Mesenchymal stem cell (in vitro differentiated cells and primary cell): Measurements from ENCODE around the gene PGS1.

Experiments
- DNase-seq: peaks from one replicate; pipeline ENCODE4 v3.0.0-alpha.2; 2013
- H2AFZ ChIP-seq: one replicate; pipeline ENCODE4 v1.6.1; 2013; ENCODE audit warnings: low read depth, mild to moderate bottlenecking, control low read depth, inconsistent platforms, low read length, moderate library complexity
- H2AK5ac ChIP-seq: 2 replicates; pipeline ENCODE4 v1.6.1; 2013; ENCODE audit warnings: low read length, moderate library complexity, mild to moderate bottlenecking, inconsistent platforms; ENCODE audit not compliant: severe bottlenecking
- H2BK120ac ChIP-seq: one replicate; pipeline ENCODE4 v1.6.1; 2013; ENCODE audit warnings: low read depth, mild to moderate bottlenecking, inconsistent platforms, low read length, moderate library complexity
- H2BK12ac ChIP-seq, 2 experiments: one replicate each; pipeline ENCODE4 v1.6.1; 2013; ENCODE audit warnings: inconsistent platforms in 2 of 2, low read length in 2 of 2, mild to moderate bottlenecking in 2 of 2, moderate library complexity in 2 of 2, control low read depth in 1 of 2
- H2BK15ac ChIP-seq: one replicate; pipeline ENCODE4 v1.6.1; 2013; ENCODE audit warnings: mild to moderate bottlenecking, low read depth, inconsistent platforms; ENCODE audit not compliant: poor library complexity, severe bottlenecking
- H2BK5ac ChIP-seq: 2 replicates; pipeline ENCODE4 v1.6.1; 2013; ENCODE audit warnings: low read depth, mild to moderate bottlenecking, low read length, control low read depth, inconsistent platforms; ENCODE audit not compliant: poor library complexity, severe bottlenecking
- H3K14ac ChIP-seq, 2 experiments: one replicate each; pipeline ENCODE4 v1.6.1; 2013; ENCODE audit warnings: inconsistent platforms in 2 of 2, low read length in 2 of 2, control low read depth in 1 of 2, mild to moderate bottlenecking in 1 of 2, moderate library complexity in 1 of 2
- H3K18ac ChIP-seq, 2 experiments: one replicate each; pipeline ENCODE4 v1.6.1; 2013; ENCODE audit warnings: inconsistent platforms in 2 of 2, low read length in 2 of 2, control low read depth in 1 of 2, low read depth in 1 of 2, mild to moderate bottlenecking in 1 of 2
- H3K23ac ChIP-seq, 2 experiments: one replicate each; pipeline ENCODE4 v1.6.1; 2013; ENCODE audit warnings: inconsistent platforms in 2 of 2, low read length in 2 of 2, mild to moderate bottlenecking in 2 of 2, moderate library complexity in 2 of 2, control low read depth in 1 of 2
- H3K27ac ChIP-seq: 2 replicates; pipeline ENCODE4 v1.5.1; 2013; ENCODE audit warnings: mild to moderate bottlenecking, moderate library complexity, low read length, control low read depth, inconsistent platforms; ENCODE audit not compliant: poor library complexity, severe bottlenecking
- H3K27me3 ChIP-seq, 2 experiments: 2 replicates each; pipeline versions ENCODE4 v1.6.1 to v1.7.0; 2013; ENCODE audit warnings: low read length in 2 of 2, mild to moderate bottlenecking in 2 of 2, moderate library complexity in 2 of 2, control low read depth in 1 of 2, inconsistent platforms in 1 of 2; ENCODE audit not compliant: control insufficient read depth in 1 of 2, insufficient read depth in 1 of 2
- H3K36me3 ChIP-seq, 2 experiments: 2 replicates each; pipeline versions ENCODE4 v1.6.1 to v1.7.0; 2013; ENCODE audit warnings: low read length in 2 of 2, control low read depth in 1 of 2, inconsistent platforms in 1 of 2, low read depth in 1 of 2, mild to moderate bottlenecking in 1 of 2; ENCODE audit not compliant: insufficient read depth in 2 of 2, control insufficient read depth in 1 of 2
- H3K4ac ChIP-seq, 2 experiments: one replicate each; pipeline ENCODE4 v1.6.1; 2013; ENCODE audit warnings: inconsistent platforms in 2 of 2, low read length in 2 of 2, mild to moderate bottlenecking in 2 of 2, moderate library complexity in 2 of 2, control low read depth in 1 of 2, low read depth in 1 of 2
- H3K4me1 ChIP-seq: 2 replicates; pipeline ENCODE4 v1.6.1; 2013; ENCODE audit warnings: low read depth, low read length, control low read depth; ENCODE audit not compliant: control insufficient read depth, insufficient read depth
- H3K4me2 ChIP-seq: 2 replicates; pipeline ENCODE4 v1.6.1; 2013; ENCODE audit warnings: low read length, mild to moderate bottlenecking, inconsistent platforms; ENCODE audit not compliant: poor library complexity, severe bottlenecking
- H3K4me3 ChIP-seq, 2 experiments: 2 replicates each; pipeline versions ENCODE4 v1.5.1 to v1.7.0; 2013; ENCODE audit warnings: low read length in 2 of 2, mild to moderate bottlenecking in 2 of 2, control low read depth in 1 of 2, low read depth in 1 of 2; ENCODE audit not compliant: insufficient read depth in 1 of 2
- H3K79me1 ChIP-seq: replicated peaks from 2 replicates; pipeline ENCODE4 v1.6.1; 2013; ENCODE audit warnings: mild to moderate bottlenecking, control low read depth, low read length, inconsistent platforms; ENCODE audit not compliant: poor library complexity, severe bottlenecking
- H3K9ac ChIP-seq: 2 replicates; pipeline ENCODE4 v1.7.0; 2013; ENCODE audit warnings: mild to moderate bottlenecking, low read length, moderate library complexity
- H3K9me3 ChIP-seq: 2 replicates; pipeline ENCODE4 v1.7.0; 2013; ENCODE audit warnings: mild to moderate bottlenecking, low read length; ENCODE audit not compliant: control insufficient read depth
- H4K8ac ChIP-seq: one replicate; pipeline ENCODE4 v1.6.1; 2013; ENCODE audit warnings: inconsistent platforms, mild to moderate bottlenecking, low read length, moderate library complexity
- H4K91ac ChIP-seq: one replicate; pipeline ENCODE4 v1.6.1; 2013; ENCODE audit warnings: mild to moderate bottlenecking, low read length, inconsistent platforms
- WGBS: methylation state at CpG from one replicate; pipeline ENCODE4 v1.1.7; 2013; ENCODE audit warnings: mixed read lengths; 5-methylcytosine and 5-hydroxymethylcytosine counted together

Gene PGS1

DNA sequence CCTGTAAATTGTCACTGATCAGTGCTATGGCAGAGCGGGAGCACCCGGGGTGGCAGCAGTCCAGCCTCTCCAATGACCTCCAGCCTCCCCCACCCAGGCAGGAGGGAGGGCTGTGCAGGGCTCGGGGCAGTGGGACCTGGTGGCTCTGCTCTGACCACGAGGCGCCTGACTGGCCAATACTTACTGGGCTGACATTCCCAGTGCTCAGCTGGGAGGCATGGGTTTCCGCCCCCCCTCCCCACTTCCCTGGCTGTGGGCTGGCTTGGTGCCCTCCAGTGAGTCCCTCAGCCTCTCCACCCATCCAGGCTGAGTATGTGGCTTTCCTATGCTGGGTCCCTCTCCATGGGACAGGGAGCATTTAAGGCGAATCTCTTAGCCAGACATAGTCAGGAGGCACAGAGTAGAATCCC, 21.3 kb upstream of the PGS1 start:
- WGBS: 38% methylated on average over 7 of the region's 7 CpGs
- H4K8ac ChIP-seq: no peak overlapping the region
- H3K23ac ChIP-seq: no peak overlapping the region
- peak; percentile 84 for DNase-seq
- H3K4me2 ChIP-seq: peak overlapping the region; percentile 76
- H3K36me3 ChIP-seq: peaks cover 32 to 38% of the 10 kb centered on the region in 2 experiments
- H2BK15ac ChIP-seq: no peak overlapping the region
- H3K4me1 ChIP-seq: peaks cover 59% of the 10 kb centered on the region
- no peak overlapping the region for H4K91ac ChIP-seq
- H3K9ac ChIP-seq: peak overlapping the region; percentile 97
- no peak overlapping the region for H2BK5ac ChIP-seq
- H3K79me1 ChIP-seq: no peaks in the 10 kb centered on the region
- H3K27ac ChIP-seq: peak overlapping the region; percentile 18
- H3K18ac ChIP-seq: peak overlapping the region; percentile 45 to 83
- H2AK5ac ChIP-seq: no peak overlapping the region
- H3K27me3 ChIP-seq: no peaks in the 10 kb centered on the region
- H2BK12ac ChIP-seq: peak overlapping the region in 1 of 2 experiments; percentile 39
- no peak overlapping the region for H3K4ac ChIP-seq
- H3K4me3 ChIP-seq: peak overlapping the region; percentile 86 to 98
- peak overlapping the region in 1 of 2 experiments; percentile 85 for H3K14ac ChIP-seq
- H2BK120ac ChIP-seq: no peak overlapping the region
- H2AFZ ChIP-seq: no peak overlapping the region
- H3K9me3 ChIP-seq: no peaks in the 10 kb centered on the region

DNA sequence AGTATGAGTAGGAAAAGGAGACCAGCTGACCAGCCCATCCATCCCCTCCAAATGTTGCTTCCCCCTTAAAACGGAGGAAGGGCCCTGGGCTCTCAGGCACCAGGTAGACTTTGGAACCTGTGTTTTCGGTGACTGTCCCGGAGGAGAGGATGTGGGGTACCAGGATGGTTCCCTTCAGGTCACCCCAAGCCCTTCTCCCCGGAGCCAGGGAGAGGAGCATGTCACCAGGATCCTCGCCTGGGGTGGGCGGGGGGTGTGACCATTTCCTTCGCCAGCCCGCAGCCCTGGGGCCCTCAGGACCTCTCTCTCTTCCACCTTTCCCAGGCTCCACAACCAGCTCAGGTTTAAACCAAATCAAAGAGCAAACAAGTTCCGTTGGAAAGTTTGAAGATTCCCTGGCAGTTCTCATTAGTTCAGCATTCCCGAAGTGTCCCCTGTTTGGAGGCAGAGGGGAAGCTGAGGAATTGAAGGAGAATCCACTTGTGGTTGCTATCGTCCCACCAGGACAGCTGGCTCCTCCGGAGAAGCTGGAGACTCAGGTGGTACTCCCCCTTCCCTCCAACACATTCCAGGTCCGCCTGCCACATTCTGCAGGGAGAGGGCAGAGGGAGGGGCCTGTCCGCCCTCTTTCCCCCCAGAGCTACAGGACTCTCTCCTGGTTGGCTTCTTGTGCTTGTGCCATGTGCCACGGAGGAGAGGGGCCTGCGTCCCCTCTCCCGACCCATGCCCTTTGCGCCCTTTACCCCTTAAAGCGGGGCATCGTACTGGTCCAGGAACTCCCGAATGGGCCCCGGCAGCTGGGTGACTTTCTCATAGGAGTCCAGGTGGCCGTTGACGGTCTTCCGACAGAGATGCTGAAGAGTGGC, 20.5 kb upstream of the PGS1 start:
- no peak overlapping the region for H2BK120ac ChIP-seq
- H2AK5ac ChIP-seq: no peak overlapping the region
- DNase-seq: peak; percentile 44
- no peak overlapping the region for H2AFZ ChIP-seq
- H3K18ac ChIP-seq: peak overlapping the region; percentile 59 to 92
- H3K4me1 ChIP-seq: peaks cover 57% of the 10 kb centered on the region
- peak overlapping the region in 1 of 2 experiments; percentile 23 for H2BK12ac ChIP-seq
- H2BK15ac ChIP-seq: peak overlapping the region; percentile 30
- H4K91ac ChIP-seq: no peak overlapping the region
- H3K9me3 ChIP-seq: no peaks in the 10 kb centered on the region
- H3K27me3 ChIP-seq: no peaks in the 10 kb centered on the region
- H3K14ac ChIP-seq: peak overlapping the region in 1 of 2 experiments; percentile 85
- no peak overlapping the region for H3K23ac ChIP-seq
- H3K4ac ChIP-seq: peak overlapping the region in 1 of 2 experiments; percentile 34
- peak overlapping the region; percentile 76 for H3K4me2 ChIP-seq
- H2BK5ac ChIP-seq: no peak overlapping the region
- H3K4me3 ChIP-seq: peak overlapping the region; percentile 86 to 98
- peak overlapping the region; percentile 50 for H3K27ac ChIP-seq
- WGBS: 57% methylated on average over 25 of the region's 25 CpGs
- peaks cover 32 to 38% of the 10 kb centered on the region in 2 experiments for H3K36me3 ChIP-seq
- H3K9ac ChIP-seq: peak overlapping the region; percentile 97
- no peaks in the 10 kb centered on the region for H3K79me1 ChIP-seq
- H4K8ac ChIP-seq: no peak overlapping the region

- Histone ChIP-seq H4K8ac (peak overlapping the region; percentile 24), H2BK12ac (no peak overlapping the region), H3K9ac (peak overlapping the region; percentile 97), H2BK5ac (no peak overlapping the region), H2BK120ac (peak overlapping the region; percentile 85), H4K91ac (peak overlapping the region; percentile 29), H3K4me3 (peak overlapping the region; percentile 86 to 98), H3K18ac (peak overlapping the region; percentile 83 to 92), H3K4me1 (peaks cover 52% of the 10 kb centered on the region), H3K4me2 (peak overlapping the region; percentile 76), H3K9me3 (no peaks in the 10 kb centered on the region), H3K27me3 (no peaks in the 10 kb centered on the region), H3K79me1 (no peaks in the 10 kb centered on the region), H2BK15ac (peak overlapping the region; percentile 73), H3K27ac (peak overlapping the region; percentile 50), H2AFZ (no peak overlapping the region), H3K14ac (peak overlapping the region in 1 of 2 experiments; percentile 85), H3K23ac (peak overlapping the region in 1 of 2 experiments; percentile 46), H2AK5ac (no peak overlapping the region), H3K4ac (peak overlapping the region; percentile 17 to 70), H3K36me3 (peaks cover 32 to 38% of the 10 kb centered on the region in 2 experiments)
- WGBS: 9% methylated on average over 57 of the region's 72 CpGs
- peak; percentile 54 for DNase-seq
These were observed 19.7 kb upstream of the PGS1 start for GRCh38 chr17:78358538-78359320.
